Esophagus squamous epithelium (tissue), 5 donors: ENCODE data around the gene ZNF594. TPM values are rescaled to one million over a fixed set of nuclear protein-coding genes. Genes with fewer than 3 reads are reported as not detected.
"Not testable (repeated sequence)": the region's sequence is repeated elsewhere in the genome, so short reads cannot be mapped to it uniquely, and the experiment has no call there.

ENCODE experiments used
- DNase-seq: peaks from one replicate; lab custom pipeline; 2025; lab: John Stamatoyannopoulos, UW
- H3K27ac ChIP-seq, 4 donors: fragments of 200-600 bp; sonication (generic); one replicate each; pipeline ENCODE4 v1.5.1; 2016 to 2019; ENCODE audit warnings: mild to moderate bottlenecking in 1 of 4
- H3K27me3 ChIP-seq, 4 donors: fragments of 200-600 bp; sonication (generic); 1 replicate in 3 of 4; 2 replicates in 1 of 4; pipeline versions ENCODE4 v1.5.1 to v1.6.0; 2017 to 2021; ENCODE audit warnings: antibody characterized with exemption in 1 of 4
- H3K36me3 ChIP-seq, 3 donors: fragments of 200-600 bp; sonication (generic); one replicate each; pipeline ENCODE4 v1.5.1; 2016 to 2019
- H3K4me1 ChIP-seq, 3 donors: fragments of 200-600 bp; sonication (generic); one replicate each; pipeline ENCODE4 v1.5.1; 2017 to 2019
- H3K4me3 ChIP-seq, 4 donors: fragments of 200-600 bp; sonication (generic); 1 replicate in 3 of 4; 2 replicates in 1 of 4; pipeline ENCODE4 v1.5.1; 2016 to 2019; ENCODE audit warnings: mild to moderate bottlenecking in 2 of 4, moderate library complexity in 1 of 4
- H3K9me3 ChIP-seq, 3 donors: fragments of 200-600 bp; sonication (generic); one replicate each; pipeline ENCODE4 v1.5.1; 2016 to 2019
- CTCF ChIP-seq, 6 experiments: fragments of 450-650 bp in 4 of 6; fragments of 200-600 bp in 2 of 6; sonication (generic) in 2 of 6; IDR thresholded peaks; one replicate each; pipeline ENCODE4 v1.5.1; 2016 to 2019; ENCODE audit warnings: antibody characterized with exemption in 6 of 6, mild to moderate bottlenecking in 4 of 6, moderate library complexity in 4 of 6
- POLR2A ChIP-seq, 4 donors: fragments of 450-650 bp; IDR thresholded peaks; one replicate each; pipeline ENCODE4 v1.6.1; 2017; ENCODE audit warnings: antibody characterized with exemption in 4 of 4, mild to moderate bottlenecking in 4 of 4, moderate library complexity in 3 of 4
- WGBS, 2 donors: methylation state at CpG; one replicate each; pipeline ENCODE4 v1.1.5; 2018; 5-methylcytosine and 5-hydroxymethylcytosine counted together
- intact Hi-C: fragments of 100-400 bp; cut with DNase I; formaldehyde crosslinking; loops from one replicate; pipeline ENCODE4 v1.15.0; 2022
- total RNA-seq, 4 donors: library from RNA; depleted of rRNA; stranded (reverse); fragments of >200 nt; gene quantifications; one replicate each; pipeline ENCODE4 v1.1.0, GENCODE V29; 2016
- donor health status: DM: yes; HTN: yes; CAD: no.

The ZNF594 gene
- total RNA-seq, 4 donors from 2014 or later: 2.0 to 13.4 (median 5.1) TPM

- Histone ChIP-seq H3K4me1 (no peaks in the 10 kb centered on the region), H3K36me3 (no peaks in the 10 kb centered on the region), H3K9me3 (no peaks in the 10 kb centered on the region), H3K27me3 (peaks cover 0 to 8% (median 0%) of the 10 kb centered on the region in 4 donors), H3K4me3 (no peak overlapping the region), H3K27ac (no peak overlapping the region)
- TF ChIP-seq CTCF (IDR thresholded peaks at IDR 0.05) (no peak), POLR2A (IDR thresholded peaks at IDR 0.05) (no peak)
- intact Hi-C loops: no loop called here
- DNase-seq: no peak
- 88 to 90% methylated on average over 6 of the region's 7 CpGs for WGBS, 2 donors
Observed at GRCh38 chr17:5131146-5131715, 60.4 kb downstream of the ZNF594 start.

GRCh38 chr17:5130687-5131086, 61.0 kb downstream of the ZNF594 start:
- H3K9me3 ChIP-seq, H3K36me3 ChIP-seq, H3K27ac ChIP-seq, H3K27me3 ChIP-seq, H3K4me1 ChIP-seq, H3K4me3 ChIP-seq, DNase-seq, intact Hi-C loops: not testable (repeated sequence)
- no CpG with 5 or more reads among the region's 5 CpGs for WGBS, 2 donors

GRCh38 chr17:5130261-5130660, 61.4 kb downstream of the ZNF594 start:
- H3K27me3 ChIP-seq, H3K9me3 ChIP-seq, H3K4me3 ChIP-seq, intact Hi-C loops, DNase-seq, H3K4me1 ChIP-seq, H3K36me3 ChIP-seq, H3K27ac ChIP-seq: not testable (repeated sequence)
- WGBS, 2 donors: 89 to 95% methylated on average over 6 to 10 of the region's 10 CpGs

GRCh38 chr17:5129770-5130169, 61.9 kb downstream of the ZNF594 start:
- H3K4me3 ChIP-seq, H3K9me3 ChIP-seq, H3K36me3 ChIP-seq, DNase-seq, H3K4me1 ChIP-seq, intact Hi-C loops, H3K27me3 ChIP-seq, H3K27ac ChIP-seq: not testable (repeated sequence)
- WGBS, 2 donors: 76 to 85% methylated on average over 5 to 8 of the region's 8 CpGs

Other genes with a start within 250 kb of the ZNF594 start
- gene PFN1, start 243.3 kb downstream of the ZNF594 start, total RNA-seq: 100 to 1,000 TPM; 520 to 970 (median 715) TPM
- gene ENO3, start 240.7 kb downstream of the ZNF594 start, total RNA-seq: 1 to 10 TPM in 2 of 4 donors, under 1 TPM in 1, not detected in 1; 0.31 to 3.6 (median 1.5) TPM
- 10 to 100 TPM; 34.5 to 48.8 (median 39.5) TPM for gene SPAG7, start 224.1 kb downstream of the ZNF594 start, total RNA-seq
- 10 to 100 TPM in 3 of 4 donors, 1 to 10 TPM in 1; 6.9 to 19.6 (median 13.4) TPM for gene CAMTA2, start 204.2 kb downstream of the ZNF594 start, total RNA-seq
- gene INCA1, start 194.3 kb downstream of the ZNF594 start, total RNA-seq: 1 to 10 TPM in 1 of 4 donors, under 1 TPM in 1, not detected in 2; 0.31 to 1.1 TPM
- gene KIF1C, start 193.9 kb downstream of the ZNF594 start, total RNA-seq: 10 to 100 TPM; 66.9 to 93.3 (median 81.7) TPM
- gene SLC52A1, start 156.4 kb downstream of the ZNF594 start, total RNA-seq: 1 to 10 TPM in 2 of 4 donors, under 1 TPM in 2; 0.26 to 1.4 (median 1.1) TPM
- gene ZFP3, start 113.4 kb downstream of the ZNF594 start, total RNA-seq: 1 to 10 TPM; 1.4 to 6.1 (median 2.3) TPM
- gene ZNF232, start 80.0 kb downstream of the ZNF594 start, total RNA-seq: 1 to 10 TPM; 4.5 to 7.8 (median 5.8) TPM
- gene USP6, start 75.8 kb downstream of the ZNF594 start, total RNA-seq: under 1 TPM in 2 of 4 donors, not detected in 2; under 0.01 to 0.09 TPM
- gene SCIMP, start 43.0 kb upstream of the ZNF594 start, total RNA-seq: 1 to 10 TPM in 2 of 4 donors, under 1 TPM in 2; 0.45 to 3.7 (median 1.2) TPM
- gene RABEP1, start 90.4 kb upstream of the ZNF594 start, total RNA-seq: 10 to 100 TPM in 3 of 4 donors, 1 to 10 TPM in 1; 9.9 to 33.2 (median 23.3) TPM
- gene NUP88, start 227.8 kb upstream of the ZNF594 start, total RNA-seq: 10 to 100 TPM; 35.7 to 79.5 (median 69.5) TPM
- 10 to 100 TPM; 22.4 to 37.4 (median 29.8) TPM for gene RPAIN, start 228.3 kb upstream of the ZNF594 start, total RNA-seq
- 100 to 1,000 TPM; 163 to 327 (median 228) TPM for gene C1QBP, start 247.3 kb upstream of the ZNF594 start, total RNA-seq